ENCODE data around the gene PPFIA3.
"Not testable (repeated sequence)": the region's sequence is repeated elsewhere in the genome, so short reads cannot be mapped to it uniquely, and the experiment has no call there.

PPFIA3 gene

GRCh38 chr19:49135686-49136085 is 16.3 kb downstream of the PPFIA3 start:
- no peak overlapping the region for H3K4me3 ChIP-seq (ENCODE audit: low read depth, low read length)
- TF ChIP-seq CTCF (IDR thresholded peaks at IDR 0.05; ENCODE audit: borderline replicate concordance, insufficient read depth, low read depth, low read length) = no peak

- no peak overlapping the region for H3K4me3 ChIP-seq (ENCODE audit: low read depth, low read length)
- no peak for TF ChIP-seq CTCF (IDR thresholded peaks at IDR 0.05; ENCODE audit: borderline replicate concordance, insufficient read depth, low read depth, low read length)
Measured at GRCh38 chr19:49136771-49137171, 17.4 kb downstream of the PPFIA3 start.

GRCh38 chr19:49140951-49141350 is 21.6 kb downstream of the PPFIA3 start:
- no peak overlapping the region for H3K4me3 ChIP-seq (ENCODE audit: low read depth, low read length)
- no peak for TF ChIP-seq CTCF (IDR thresholded peaks at IDR 0.05; ENCODE audit: borderline replicate concordance, insufficient read depth, low read depth, low read length)

GRCh38 chr19:49141352-49141751 is 22.0 kb downstream of the PPFIA3 start:
- no peak overlapping the region for H3K4me3 ChIP-seq (ENCODE audit: low read depth, low read length)
- TF ChIP-seq CTCF (IDR thresholded peaks at IDR 0.05; ENCODE audit: borderline replicate concordance, insufficient read depth, low read depth, low read length) = no peak

GRCh38 chr19:49142866-49143335 is 23.6 kb downstream of the PPFIA3 start:
- H3K4me3 ChIP-seq (ENCODE audit: low read depth, low read length) = no peak overlapping the region
- no peak for TF ChIP-seq CTCF (IDR thresholded peaks at IDR 0.05; ENCODE audit: borderline replicate concordance, insufficient read depth, low read depth, low read length)

GRCh38 chr19:49145573-49146407 is 26.4 kb downstream of the PPFIA3 start:
- TF ChIP-seq CTCF (IDR thresholded peaks at IDR 0.05; ENCODE audit: borderline replicate concordance, insufficient read depth, low read depth, low read length) = peak; percentile 93
- H3K4me3 ChIP-seq (ENCODE audit: low read depth, low read length) = no peak overlapping the region

- not testable (repeated sequence) for H3K4me3 ChIP-seq (ENCODE audit: low read depth, low read length)
Measured at GRCh38 chr19:49146408-49146770, 27.0 kb downstream of the PPFIA3 start.

All from GM12875 (cell line).